ENCODE data around the gene CREB3L2. TPM values are rescaled to one million over a fixed set of nuclear protein-coding genes. Genes with fewer than 3 reads are reported as not detected.

The CREB3L2 gene
- total and polyA plus RNA-seq, 2 of the 4 experiments (the other 2 are of a cell fraction) = 42.3 to 57.9 TPM

DNA sequence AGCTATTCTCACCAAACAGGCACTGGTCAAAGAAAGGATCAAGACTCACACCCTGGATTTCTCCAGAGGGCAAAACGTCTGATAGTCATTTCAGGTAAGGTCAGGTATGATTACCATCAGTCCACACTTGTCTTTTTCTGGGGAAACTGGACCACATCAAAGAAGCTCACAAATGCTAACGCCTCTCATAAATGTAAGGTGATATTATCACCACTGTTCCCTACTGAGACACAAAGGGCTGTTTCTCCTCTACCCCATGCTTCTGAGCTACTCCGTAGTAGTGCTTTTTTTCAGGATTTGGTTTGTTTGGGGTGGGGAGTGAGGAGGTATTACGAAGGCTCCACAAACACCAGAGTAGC lies 51.6 kb downstream of the CREB3L2 start:
- Histone ChIP-seq H3K27ac (ENCODE audit: insufficient read depth, low read length) (no peak overlapping the region), H3K14ac (replicated peaks; ENCODE audit: low read depth, low read length) (no peak overlapping the region), H3K9ac (ENCODE audit: low read depth, low read length) (no peak overlapping the region), H3K4ac (ENCODE audit: low read depth, low read length) (no peak overlapping the region), H3K4me1 (ENCODE audit: control insufficient read depth, insufficient read depth, low read length) (peaks cover 22% of the 10 kb centered on the region), H3K4me3 (ENCODE audit: insufficient read depth, low read depth, low read length) (no peak overlapping the region), H3K23ac (ENCODE audit: low read depth, low read length) (no peak overlapping the region), H3K18ac (ENCODE audit: low read depth, low read length) (no peak overlapping the region), H4K5ac (ENCODE audit: low read depth, low read length) (no peak overlapping the region), H2BK120ac (ENCODE audit: low read depth, low read length) (no peak overlapping the region), H3K27me3 (ENCODE audit: control insufficient read depth, insufficient read depth, low read length) (no peaks in the 10 kb centered on the region), H3K36me3 (ENCODE audit: control insufficient read depth, insufficient read depth, low read length) (peaks cover 5% of the 10 kb centered on the region), H4K8ac (ENCODE audit: low read depth in 2 of 2, low read length in 2 of 2) (no peak overlapping the region), H3K9me3 (ENCODE audit: control insufficient read depth, insufficient read depth, low read length) (no peaks in the 10 kb centered on the region), H3K79me1 (ENCODE audit: low read depth in 1 of 2, low read length in 2 of 2) (peaks cover 42 to 91% of the 10 kb centered on the region in 2 experiments), H4K91ac (ENCODE audit: insufficient read depth, low read depth, low read length) (no peak overlapping the region), H2AK5ac (ENCODE audit: low read depth, low read length) (no peak overlapping the region), H2AFZ (replicated peaks; ENCODE audit: low read length, poor library complexity) (no peak overlapping the region), H2BK15ac (ENCODE audit: low read depth, low read length) (no peak overlapping the region), H2BK5ac (ENCODE audit: low read depth, low read length, poor library complexity, severe bottlenecking) (no peak overlapping the region), H3K4me2 (ENCODE audit: low read depth, low read length) (no peak overlapping the region), H3K56ac (ENCODE audit: extremely low read depth, insufficient read depth, low read length) (no peak overlapping the region), H4K20me1 (ENCODE audit: insufficient read depth, low read length) (peaks cover 74% of the 10 kb centered on the region), H2AK9ac (replicated peaks; ENCODE audit: low read depth, low read length, poor library complexity) (no peak overlapping the region), H2BK20ac (ENCODE audit: low read depth, low read length) (peak overlapping the region; percentile 20; the same call in 1 of the 2 replicates), H3K9me1 (ENCODE audit: insufficient read depth, low read length) (peaks cover 23% of the 10 kb centered on the region)
- no TSS peak for BruUV-seq (replicated peaks)
- dilution Hi-C loops (cut with HindIII; ENCODE audit: low sequenced_read_pairs, unreplicated experiment) (no loop called here), in situ Hi-C loops (cut with MboI; ENCODE audit: low sequenced_read_pairs) (no loop called here), intact Hi-C loops (cut with micrococcal nuclease) (no loop called here)
- no CpG with 5 or more reads among the region's 4 CpGs for WGBS, 2 experiments (ENCODE audit: extremely low coverage in 2 of 2, insufficient read length in 1 of 2)
- CTCF ChIA-PET = interaction anchor here (1.2 kb wide), 1 partner anchor 13 kb away, joined by 3 read pairs; no protein-coding TSS in a partner anchor
- ATAC-seq (ENCODE audit: low read depth) = no peak
- POLR2A ChIA-PET (ENCODE audit: unreplicated experiment) = no interaction called here
- no peak for DNase-seq
- TF ChIP-seq NFE2L2 (IDR thresholded peaks at IDR 0.05; ENCODE audit: low read depth, low read length) (no peak), MAFK (IDR thresholded peaks at IDR 0.05; ENCODE audit: low read depth, low read length) (no peak), CEBPB (IDR thresholded peaks at IDR 0.05; ENCODE audit: low read depth, low read length) (no peak), MXI1 (IDR thresholded peaks at IDR 0.05; ENCODE audit: borderline replicate concordance, low read depth, low read length) (no peak), MAZ (IDR thresholded peaks at IDR 0.05; ENCODE audit: borderline replicate concordance, low read depth, low read length) (no peak), BHLHE40 (IDR thresholded peaks at IDR 0.05; ENCODE audit: low read depth, low read length) (no peak), CHD1 (IDR thresholded peaks at IDR 0.05; ENCODE audit: low read depth, low read length) (no peak), POLR2A (IDR thresholded peaks at IDR 0.05; ENCODE audit: low read depth, low read length) (no peak), RAD21 (IDR thresholded peaks at IDR 0.05; ENCODE audit: low read length) (no peak), RCOR1 (IDR thresholded peaks at IDR 0.05; ENCODE audit: insufficient replicate concordance, low read length) (no peak), SMC3 (IDR thresholded peaks at IDR 0.05; ENCODE audit: low read depth, low read length) (no peak), FOS (IDR thresholded peaks at IDR 0.05; ENCODE audit: low read depth, low read length) (no peak), RFX5 (IDR thresholded peaks at IDR 0.05; ENCODE audit: low read depth, low read length) (no peak)
- TF ChIP-seq, protein P1, sequence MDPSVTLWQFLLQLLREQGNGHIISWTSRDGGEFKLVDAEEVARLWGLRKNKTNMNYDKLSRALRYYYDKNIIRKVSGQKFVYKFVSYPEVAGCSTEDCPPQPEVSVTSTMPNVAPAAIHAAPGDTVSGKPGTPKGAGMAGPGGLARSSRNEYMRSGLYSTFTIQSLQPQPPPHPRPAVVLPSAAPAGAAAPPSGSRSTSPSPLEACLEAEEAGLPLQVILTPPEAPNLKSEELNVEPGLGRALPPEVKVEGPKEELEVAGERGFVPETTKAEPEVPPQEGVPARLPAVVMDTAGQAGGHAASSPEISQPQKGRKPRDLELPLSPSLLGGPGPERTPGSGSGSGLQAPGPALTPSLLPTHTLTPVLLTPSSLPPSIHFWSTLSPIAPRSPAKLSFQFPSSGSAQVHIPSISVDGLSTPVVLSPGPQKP (IDR thresholded peaks at IDR 0.05; ENCODE audit: borderline replicate concordance, low read depth, low read length) = no peak
- TF ChIP-seq, protein P2, sequence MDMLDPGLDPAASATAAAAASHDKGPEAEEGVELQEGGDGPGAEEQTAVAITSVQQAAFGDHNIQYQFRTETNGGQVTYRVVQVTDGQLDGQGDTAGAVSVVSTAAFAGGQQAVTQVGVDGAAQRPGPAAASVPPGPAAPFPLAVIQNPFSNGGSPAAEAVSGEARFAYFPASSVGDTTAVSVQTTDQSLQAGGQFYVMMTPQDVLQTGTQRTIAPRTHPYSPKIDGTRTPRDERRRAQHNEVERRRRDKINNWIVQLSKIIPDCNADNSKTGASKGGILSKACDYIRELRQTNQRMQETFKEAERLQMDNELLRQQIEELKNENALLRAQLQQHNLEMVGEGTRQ (IDR thresholded peaks at IDR 0.05; ENCODE audit: low read depth, low read length) = no peak
- TF ChIP-seq, protein P3, sequence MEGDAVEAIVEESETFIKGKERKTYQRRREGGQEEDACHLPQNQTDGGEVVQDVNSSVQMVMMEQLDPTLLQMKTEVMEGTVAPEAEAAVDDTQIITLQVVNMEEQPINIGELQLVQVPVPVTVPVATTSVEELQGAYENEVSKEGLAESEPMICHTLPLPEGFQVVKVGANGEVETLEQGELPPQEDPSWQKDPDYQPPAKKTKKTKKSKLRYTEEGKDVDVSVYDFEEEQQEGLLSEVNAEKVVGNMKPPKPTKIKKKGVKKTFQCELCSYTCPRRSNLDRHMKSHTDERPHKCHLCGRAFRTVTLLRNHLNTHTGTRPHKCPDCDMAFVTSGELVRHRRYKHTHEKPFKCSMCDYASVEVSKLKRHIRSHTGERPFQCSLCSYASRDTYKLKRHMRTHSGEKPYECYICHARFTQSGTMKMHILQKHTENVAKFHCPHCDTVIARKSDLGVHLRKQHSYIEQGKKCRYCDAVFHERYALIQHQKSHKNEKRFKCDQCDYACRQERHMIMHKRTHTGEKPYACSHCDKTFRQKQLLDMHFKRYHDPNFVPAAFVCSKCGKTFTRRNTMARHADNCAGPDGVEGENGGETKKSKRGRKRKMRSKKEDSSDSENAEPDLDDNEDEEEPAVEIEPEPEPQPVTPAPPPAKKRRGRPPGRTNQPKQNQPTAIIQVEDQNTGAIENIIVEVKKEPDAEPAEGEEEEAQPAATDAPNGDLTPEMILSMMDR (conservative IDR thresholded peaks at IDR 0.05; ENCODE audit: low read depth, low read length) = no peak
